ENCODE measurements around the gene RSPH1.

DNA sequence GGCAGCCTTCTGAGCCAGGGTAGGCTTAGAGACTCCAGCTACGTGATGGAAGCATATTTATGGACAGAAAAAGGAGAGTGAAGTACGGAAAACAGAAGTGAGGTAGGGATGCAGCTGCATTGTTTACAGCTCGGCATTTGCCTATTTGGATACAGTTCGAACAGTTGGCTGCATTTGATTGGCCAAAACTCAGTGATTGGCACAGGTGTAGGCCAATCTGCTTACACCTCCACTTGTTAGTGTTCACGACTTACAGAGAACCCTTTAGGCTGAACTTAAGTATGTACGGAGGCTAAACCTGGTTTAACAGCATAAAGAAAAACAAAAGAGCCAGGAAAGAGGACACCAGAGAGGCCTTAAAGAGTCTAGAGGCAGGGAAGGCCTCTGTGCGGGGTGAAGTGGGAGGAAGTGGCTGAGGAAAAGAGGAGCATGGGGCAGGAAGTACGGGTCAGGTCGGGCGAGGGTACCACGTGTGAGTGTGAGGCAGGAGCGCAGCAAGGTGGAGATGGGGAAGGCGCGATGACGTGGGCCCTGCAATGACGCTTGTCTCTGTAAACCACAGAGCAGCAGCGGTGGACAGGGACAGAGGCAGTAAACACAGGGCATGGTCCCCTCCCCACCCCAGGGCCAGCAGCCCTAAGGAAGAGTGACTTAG lies 32.0 kb downstream of the RSPH1 start:
- TF ChIP-seq CTCF (IDR thresholded peaks at IDR 0.05) (no peak), POLR2A (IDR thresholded peaks at IDR 0.05) (no peak), EP300 (IDR thresholded peaks at IDR 0.05; ENCODE audit: low read depth) (no peak)

All from transverse colon (tissue), 3 donors.